AML-193 (cell line): Measurements from ENCODE around the gene TRIM29.
"Not testable (repeated sequence)": the region's sequence is repeated elsewhere in the genome, so short reads cannot be mapped to it uniquely, and the experiment has no call there.

Source experiments
- DNase-seq, 2 experiments: peaks; one replicate each; lab custom pipeline; 2025; lab: John Stamatoyannopoulos, UW

Gene TRIM29

GRCh38 chr11:120172054-120172911 lies 34.4 kb upstream of the TRIM29 start:
- DNase-seq: peak; percentile 33 to 35

- no peak for DNase-seq
Observed at GRCh38 chr11:120170741-120171261, 32.9 kb upstream of the TRIM29 start.

- no peak for DNase-seq
Observed at GRCh38 chr11:120169981-120170698, 32.2 kb upstream of the TRIM29 start.

GRCh38 chr11:120168960-120169681 lies 31.2 kb upstream of the TRIM29 start:
- DNase-seq: no peak

GRCh38 chr11:120168108-120168959 lies 30.4 kb upstream of the TRIM29 start:
- DNase-seq: no peak

GRCh38 chr11:120167659-120168058 lies 29.7 kb upstream of the TRIM29 start:
- DNase-seq: no peak

GRCh38 chr11:120160436-120160835 lies 22.5 kb upstream of the TRIM29 start:
- no peak for DNase-seq

- no peak for DNase-seq
Observed at GRCh38 chr11:120153221-120153620, 15.3 kb upstream of the TRIM29 start.

GRCh38 chr11:120151536-120151935 lies 13.6 kb upstream of the TRIM29 start:
- DNase-seq: no peak

- DNase-seq: no peak
Observed at GRCh38 chr11:120149246-120149645, 11.3 kb upstream of the TRIM29 start.

GRCh38 chr11:120147950-120148270 lies 10.0 kb upstream of the TRIM29 start:
- DNase-seq: no peak

GRCh38 chr11:120147094-120147949 lies 9.4 kb upstream of the TRIM29 start:
- no peak for DNase-seq

- DNase-seq: no peak
Observed at GRCh38 chr11:120146413-120147093, 8.6 kb upstream of the TRIM29 start.

- DNase-seq: no peak
Observed at GRCh38 chr11:120144501-120144900, 6.6 kb upstream of the TRIM29 start.

GRCh38 chr11:120143472-120143871 lies 5.6 kb upstream of the TRIM29 start:
- not testable (repeated sequence) for DNase-seq

- DNase-seq: no peak
Observed at GRCh38 chr11:120142441-120143100, 4.7 kb upstream of the TRIM29 start.

- DNase-seq: no peak
Observed at GRCh38 chr11:120141768-120142423, 4.0 kb upstream of the TRIM29 start.

- no peak for DNase-seq
Observed at GRCh38 chr11:120141113-120141767, 3.3 kb upstream of the TRIM29 start.
